ENCODE measurements around the gene TPSD1. TPM values are rescaled to one million over a fixed set of nuclear protein-coding genes. Genes with fewer than 3 reads are reported as not detected.

TPSD1 gene
- total RNA-seq, 1 donor from 2014 or later: not detected

DNA sequence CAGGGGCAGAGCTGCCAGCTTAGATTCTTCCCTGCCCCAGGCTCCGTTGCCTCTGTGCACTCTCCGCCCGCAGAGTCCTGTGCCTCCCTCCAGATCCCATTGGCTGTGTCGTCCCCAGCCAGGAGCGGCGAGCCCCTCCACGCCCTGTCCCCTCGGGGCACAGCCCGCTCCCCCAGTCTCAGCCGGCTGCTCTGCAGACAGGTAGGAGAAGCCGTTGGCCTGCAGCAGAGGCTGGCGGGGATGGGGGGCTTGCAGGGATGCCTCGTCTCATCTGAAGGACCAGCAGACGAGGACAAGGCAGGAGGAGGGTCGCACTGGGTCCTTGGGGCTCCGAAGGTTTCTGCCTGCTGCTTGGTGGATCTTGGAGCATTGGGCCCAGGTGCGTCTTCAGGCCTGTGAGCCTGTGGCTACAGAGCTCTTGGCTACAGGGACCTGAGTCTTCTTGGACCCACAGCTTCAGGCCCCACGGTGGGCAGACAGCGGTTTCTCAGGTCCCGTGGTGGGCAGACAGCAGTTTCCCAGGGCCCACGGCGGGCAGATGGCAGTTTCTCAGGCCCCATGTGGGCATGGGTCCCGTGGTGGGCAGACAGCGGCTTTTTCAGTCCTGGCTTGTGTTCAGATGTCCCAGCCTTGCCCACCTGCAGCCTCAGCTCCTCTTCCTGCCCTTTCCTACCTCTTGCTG is 36.8 kb upstream of the TPSD1 start:
- Mint-ChIP-seq H3K27me3 (ENCODE audit: low read depth) (no peaks in the 10 kb centered on the region), H3K36me3 (no peaks in the 10 kb centered on the region), H3K4me1 (no peaks in the 10 kb centered on the region), H3K9me3 (no peaks in the 10 kb centered on the region), H3K27ac (no peak overlapping the region), H3K4me3 (no peak overlapping the region)
- DNase-seq (ENCODE audit: low spot score in 2 of 2, unreplicated experiment in 2 of 2): no peak
- no peak for TF ChIP-seq CTCF (IDR thresholded peaks at IDR 0.05; ENCODE audit: unreplicated experiment)

DNA sequence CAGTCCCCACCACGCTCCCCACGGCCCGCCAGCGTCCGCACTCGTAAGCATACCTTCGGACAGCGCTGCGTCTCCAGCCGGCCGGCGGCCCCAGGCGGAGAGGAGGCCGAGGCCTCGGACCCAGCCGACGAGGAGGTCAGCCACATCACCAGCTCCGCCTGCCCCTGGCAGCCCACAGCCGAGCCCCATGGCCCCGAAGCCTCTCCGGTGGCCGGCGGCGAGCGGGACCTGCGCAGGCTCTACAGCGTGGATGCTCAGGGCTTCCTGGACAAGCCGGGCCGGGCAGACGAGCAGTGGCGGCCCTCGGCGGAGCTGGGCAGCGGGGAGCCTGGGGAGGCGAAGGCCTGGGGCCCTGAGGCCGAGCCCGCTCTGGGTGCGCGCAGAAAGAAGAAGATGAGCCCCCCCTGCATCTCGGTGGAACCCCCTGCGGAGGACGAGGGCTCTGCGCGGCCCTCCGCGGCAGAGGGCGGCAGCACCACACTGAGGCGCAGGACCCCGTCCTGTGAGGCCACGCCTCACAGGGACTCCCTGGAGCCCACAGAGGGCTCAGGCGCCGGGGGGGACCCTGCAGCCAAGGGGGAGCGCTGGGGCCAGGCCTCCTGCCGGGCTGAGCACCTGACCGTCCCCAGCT is 35.7 kb upstream of the TPSD1 start:
- Mint-ChIP-seq H3K27ac (no peak overlapping the region), H3K27me3 (ENCODE audit: low read depth) (no peaks in the 10 kb centered on the region), H3K4me3 (no peak overlapping the region), H3K9me3 (no peaks in the 10 kb centered on the region), H3K4me1 (no peaks in the 10 kb centered on the region), H3K36me3 (no peaks in the 10 kb centered on the region)
- no peak for TF ChIP-seq CTCF (IDR thresholded peaks at IDR 0.05; ENCODE audit: unreplicated experiment)
- no peak for DNase-seq (ENCODE audit: low spot score in 2 of 2, unreplicated experiment in 2 of 2)

DNA sequence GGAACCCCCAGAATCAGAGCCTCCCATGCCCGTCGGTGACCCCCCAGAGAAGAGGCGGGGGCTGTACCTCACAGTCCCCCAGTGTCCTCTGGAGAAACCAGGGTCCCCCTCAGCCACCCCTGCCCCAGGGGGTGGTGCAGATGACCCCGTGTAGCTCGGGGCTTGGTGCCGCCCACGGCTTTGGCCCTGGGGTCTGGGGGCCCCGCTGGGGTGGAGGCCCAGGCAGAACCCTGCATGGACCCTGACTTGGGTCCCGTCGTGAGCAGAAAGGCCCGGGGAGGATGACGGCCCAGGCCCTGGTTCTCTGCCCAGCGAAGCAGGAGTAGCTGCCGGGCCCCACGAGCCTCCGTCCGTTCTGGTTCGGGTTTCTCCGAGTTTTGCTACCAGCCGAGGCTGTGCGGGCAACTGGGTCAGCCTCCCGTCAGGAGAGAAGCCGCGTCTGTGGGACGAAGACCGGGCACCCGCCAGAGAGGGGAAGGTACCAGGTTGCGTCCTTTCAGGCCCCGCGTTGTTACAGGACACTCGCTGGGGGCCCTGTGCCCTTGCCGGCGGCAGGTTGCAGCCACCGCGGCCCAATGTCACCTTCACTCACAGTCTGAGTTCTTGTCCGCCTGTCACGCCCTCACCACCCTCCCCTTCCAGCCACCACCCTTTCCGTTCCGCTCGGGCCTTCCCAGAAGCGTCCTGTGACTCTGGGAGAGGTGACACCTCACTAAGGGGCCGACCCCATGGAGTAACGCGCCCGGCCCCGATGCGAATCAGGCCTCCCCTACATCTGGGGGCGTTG is 34.8 kb upstream of the TPSD1 start:
- no peak for TF ChIP-seq CTCF (IDR thresholded peaks at IDR 0.05; ENCODE audit: unreplicated experiment)
- no peaks in the 10 kb centered on the region for H3K4me1 Mint-ChIP-seq
- DNase-seq (ENCODE audit: low spot score in 2 of 2, unreplicated experiment in 2 of 2): no peak
- H3K27ac Mint-ChIP-seq: no peak overlapping the region
- no peak overlapping the region for H3K4me3 Mint-ChIP-seq
- no peaks in the 10 kb centered on the region for H3K27me3 Mint-ChIP-seq (ENCODE audit: low read depth)
- H3K9me3 Mint-ChIP-seq: no peaks in the 10 kb centered on the region
- no peaks in the 10 kb centered on the region for H3K36me3 Mint-ChIP-seq

- Mint-ChIP-seq H3K9me3 (no peaks in the 10 kb centered on the region), H3K4me1 (no peaks in the 10 kb centered on the region), H3K27me3 (ENCODE audit: low read depth) (peaks cover 1% of the 10 kb centered on the region), H3K4me3 (no peak overlapping the region), H3K27ac (no peak overlapping the region), H3K36me3 (no peaks in the 10 kb centered on the region)
- no peak for TF ChIP-seq CTCF (IDR thresholded peaks at IDR 0.05; ENCODE audit: unreplicated experiment)
- DNase-seq (ENCODE audit: low spot score in 2 of 2, unreplicated experiment in 2 of 2): no peak
These were observed 34.0 kb upstream of the TPSD1 start for GRCh38 chr16:1221628-1222552.
